GM23338 (cell line): Measurements from ENCODE around the gene IGF2BP3.

ENCODE experiments used
- CREB1 ChIP-seq: fragments of 250-450 bp; sonication (Bioruptor Pico); IDR thresholded peaks from 2 replicates; pipeline ENCODE4 v1.5.0; 2020; ENCODE audit warnings: low read depth, mild to moderate bottlenecking, moderate library complexity
- CTCF ChIP-seq, 2 experiments: fragments of 200-600 bp in 1 of 2; sonication (generic) in 1 of 2; conservative IDR thresholded peaks; 2 replicates each; pipeline versions ENCODE4 v1.5.1 to v1.6.1; 2016 to 2017; ENCODE audit warnings: antibody characterized with exemption in 2 of 2, low read depth in 2 of 2, mild to moderate bottlenecking in 2 of 2, moderate library complexity in 1 of 2
- TF ChIP-seq, protein P1 (sequence below): IDR thresholded peaks from one replicate; pipeline ENCODE4 v1.6.1; 2018; ENCODE audit warnings: antibody characterized with exemption; ENCODE audit not compliant: unreplicated experiment

- TF ChIP-seq CREB1 (CRISPR knock-in tag) (no peak), CTCF (conservative IDR thresholded peaks at IDR 0.05; ENCODE audit: low read depth in 2 of 2) (no peak)
- TF ChIP-seq, protein P1, sequence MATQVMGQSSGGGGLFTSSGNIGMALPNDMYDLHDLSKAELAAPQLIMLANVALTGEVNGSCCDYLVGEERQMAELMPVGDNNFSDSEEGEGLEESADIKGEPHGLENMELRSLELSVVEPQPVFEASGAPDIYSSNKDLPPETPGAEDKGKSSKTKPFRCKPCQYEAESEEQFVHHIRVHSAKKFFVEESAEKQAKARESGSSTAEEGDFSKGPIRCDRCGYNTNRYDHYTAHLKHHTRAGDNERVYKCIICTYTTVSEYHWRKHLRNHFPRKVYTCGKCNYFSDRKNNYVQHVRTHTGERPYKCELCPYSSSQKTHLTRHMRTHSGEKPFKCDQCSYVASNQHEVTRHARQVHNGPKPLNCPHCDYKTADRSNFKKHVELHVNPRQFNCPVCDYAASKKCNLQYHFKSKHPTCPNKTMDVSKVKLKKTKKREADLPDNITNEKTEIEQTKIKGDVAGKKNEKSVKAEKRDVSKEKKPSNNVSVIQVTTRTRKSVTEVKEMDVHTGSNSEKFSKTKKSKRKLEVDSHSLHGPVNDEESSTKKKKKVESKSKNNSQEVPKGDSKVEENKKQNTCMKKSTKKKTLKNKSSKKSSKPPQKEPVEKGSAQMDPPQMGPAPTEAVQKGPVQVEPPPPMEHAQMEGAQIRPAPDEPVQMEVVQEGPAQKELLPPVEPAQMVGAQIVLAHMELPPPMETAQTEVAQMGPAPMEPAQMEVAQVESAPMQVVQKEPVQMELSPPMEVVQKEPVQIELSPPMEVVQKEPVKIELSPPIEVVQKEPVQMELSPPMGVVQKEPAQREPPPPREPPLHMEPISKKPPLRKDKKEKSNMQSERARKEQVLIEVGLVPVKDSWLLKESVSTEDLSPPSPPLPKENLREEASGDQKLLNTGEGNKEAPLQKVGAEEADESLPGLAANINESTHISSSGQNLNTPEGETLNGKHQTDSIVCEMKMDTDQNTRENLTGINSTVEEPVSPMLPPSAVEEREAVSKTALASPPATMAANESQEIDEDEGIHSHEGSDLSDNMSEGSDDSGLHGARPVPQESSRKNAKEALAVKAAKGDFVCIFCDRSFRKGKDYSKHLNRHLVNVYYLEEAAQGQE: no peak
Measured at GRCh38 chr7:23431702-23432199, 38.5 kb downstream of the IGF2BP3 start.
